Measurements from ENCODE around the gene EPHB4.

Gene EPHB4

DNA sequence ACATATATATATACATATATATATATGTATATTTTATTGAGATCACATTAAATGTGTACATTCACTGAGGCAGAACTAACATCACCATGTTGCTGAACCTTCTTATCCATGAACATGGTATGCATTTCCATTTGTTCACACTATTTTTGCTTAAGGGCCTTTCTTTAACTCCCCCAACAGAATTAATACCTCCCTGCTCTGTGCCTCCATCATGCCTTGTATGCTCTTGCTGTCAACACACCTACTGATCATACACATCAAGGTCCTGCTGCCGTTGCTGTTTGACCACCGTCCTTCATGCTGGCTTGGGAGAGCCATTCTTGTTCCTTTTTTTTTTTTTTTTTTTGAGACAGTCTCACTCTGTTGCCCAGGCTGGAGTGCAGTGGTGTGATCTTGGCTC, 43.5 kb downstream of the EPHB4 start:
- no peak overlapping the region for H3K4me3 ChIP-seq (ENCODE audit: low read depth, low read length, poor library complexity, severe bottlenecking)
- H3K27me3 ChIP-seq (ENCODE audit: insufficient read depth, low read length), result peaks cover 7% of the 10 kb centered on the region
- no peaks in the 10 kb centered on the region for H3K79me2 ChIP-seq (ENCODE audit: insufficient read depth, low read length)
- no peak overlapping the region for H3K9ac ChIP-seq (ENCODE audit: low read length)
- TF ChIP-seq, protein P1, sequence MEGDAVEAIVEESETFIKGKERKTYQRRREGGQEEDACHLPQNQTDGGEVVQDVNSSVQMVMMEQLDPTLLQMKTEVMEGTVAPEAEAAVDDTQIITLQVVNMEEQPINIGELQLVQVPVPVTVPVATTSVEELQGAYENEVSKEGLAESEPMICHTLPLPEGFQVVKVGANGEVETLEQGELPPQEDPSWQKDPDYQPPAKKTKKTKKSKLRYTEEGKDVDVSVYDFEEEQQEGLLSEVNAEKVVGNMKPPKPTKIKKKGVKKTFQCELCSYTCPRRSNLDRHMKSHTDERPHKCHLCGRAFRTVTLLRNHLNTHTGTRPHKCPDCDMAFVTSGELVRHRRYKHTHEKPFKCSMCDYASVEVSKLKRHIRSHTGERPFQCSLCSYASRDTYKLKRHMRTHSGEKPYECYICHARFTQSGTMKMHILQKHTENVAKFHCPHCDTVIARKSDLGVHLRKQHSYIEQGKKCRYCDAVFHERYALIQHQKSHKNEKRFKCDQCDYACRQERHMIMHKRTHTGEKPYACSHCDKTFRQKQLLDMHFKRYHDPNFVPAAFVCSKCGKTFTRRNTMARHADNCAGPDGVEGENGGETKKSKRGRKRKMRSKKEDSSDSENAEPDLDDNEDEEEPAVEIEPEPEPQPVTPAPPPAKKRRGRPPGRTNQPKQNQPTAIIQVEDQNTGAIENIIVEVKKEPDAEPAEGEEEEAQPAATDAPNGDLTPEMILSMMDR (IDR thresholded peaks at IDR 0.05; ENCODE audit: low read length), result no peak
- no peak for TF ChIP-seq EZH2 (IDR thresholded peaks at IDR 0.05; ENCODE audit: borderline replicate concordance, low read length)
- H3F3A ChIP-seq (ENCODE audit: insufficient read depth, low read length), result no peaks in the 10 kb centered on the region
- no peak overlapping the region for H3K4me2 ChIP-seq (ENCODE audit: low read length)
- no peaks in the 10 kb centered on the region for H4K20me1 ChIP-seq (ENCODE audit: insufficient read depth, low read length)
- no peaks in the 10 kb centered on the region for H3K9me3 ChIP-seq (ENCODE audit: low read length)
- H2AFZ ChIP-seq (ENCODE audit: low read length), result no peak overlapping the region
- H3K27ac ChIP-seq (ENCODE audit: low read depth, low read length, poor library complexity, severe bottlenecking), result no peak overlapping the region
- H3K4me1 ChIP-seq (ENCODE audit: insufficient read depth, low read length, severe bottlenecking), result no peaks in the 10 kb centered on the region
- H3K36me3 ChIP-seq (ENCODE audit: insufficient read depth, low read length), result no peaks in the 10 kb centered on the region
- no peaks in the 10 kb centered on the region for H3K9me2 ChIP-seq (ENCODE audit: low read depth, low read length)

DNA sequence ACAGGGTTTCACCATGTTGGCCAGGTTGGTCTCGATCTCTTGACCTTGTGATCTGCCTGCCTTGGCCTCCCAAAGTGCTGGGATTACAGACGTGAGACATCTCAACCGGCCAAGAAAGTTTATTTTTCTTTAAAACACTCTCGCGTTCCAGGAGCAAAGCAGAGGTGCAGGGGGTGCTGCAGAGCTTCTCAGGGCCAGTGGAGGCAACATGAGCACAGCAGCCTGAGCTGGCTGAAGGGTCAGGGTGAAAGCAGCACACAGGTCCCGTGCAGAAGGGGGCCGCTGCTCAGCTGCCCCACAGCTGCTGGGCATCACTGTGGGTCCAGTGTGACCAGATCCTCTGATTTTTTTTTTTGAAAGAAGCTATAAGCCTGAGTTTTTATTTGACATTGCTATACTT, 46.1 kb downstream of the EPHB4 start:
- TF ChIP-seq, protein P1 (IDR thresholded peaks at IDR 0.05; ENCODE audit: low read length), result no peak
- no peak for TF ChIP-seq EZH2 (IDR thresholded peaks at IDR 0.05; ENCODE audit: borderline replicate concordance, low read length)

DNA sequence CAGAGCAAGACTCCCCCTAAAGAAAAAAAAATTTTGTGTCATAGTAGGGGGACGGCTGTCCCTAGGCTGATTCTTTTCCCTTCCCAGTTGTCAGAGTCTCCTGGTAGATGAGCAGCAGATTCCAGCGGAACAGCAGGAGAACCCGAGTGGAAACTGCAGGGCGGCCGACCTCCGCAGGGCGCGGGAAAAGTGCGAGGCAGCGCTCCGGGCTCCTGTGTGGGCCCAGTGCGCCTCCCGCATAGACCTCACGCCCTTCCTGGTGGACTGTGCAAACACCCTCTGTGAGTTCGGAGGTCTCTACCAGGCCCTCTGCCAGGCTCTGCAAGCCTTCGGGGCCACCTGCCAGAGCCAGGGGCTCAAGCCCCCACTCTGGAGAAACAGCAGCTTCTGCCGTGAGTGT, 48.0 kb downstream of the EPHB4 start:
- TF ChIP-seq, protein P1 (IDR thresholded peaks at IDR 0.05; ENCODE audit: low read length), result no peak
- no peak for TF ChIP-seq EZH2 (IDR thresholded peaks at IDR 0.05; ENCODE audit: borderline replicate concordance, low read length)
- H3K9ac ChIP-seq (ENCODE audit: low read length), result no peak overlapping the region

More for the DNA sequence above, 46.1 kb downstream of the EPHB4 start:
- H3K9ac ChIP-seq (ENCODE audit: low read length), result no peak overlapping the region
- H3K4me1 ChIP-seq (ENCODE audit: insufficient read depth, low read length, severe bottlenecking), result no peaks in the 10 kb centered on the region
- peaks cover 7% of the 10 kb centered on the region; the same call in 1 of the 2 replicates for H3K27me3 ChIP-seq (ENCODE audit: insufficient read depth, low read length)
- H4K20me1 ChIP-seq (ENCODE audit: insufficient read depth, low read length), result no peaks in the 10 kb centered on the region
- no peaks in the 10 kb centered on the region for H3K79me2 ChIP-seq (ENCODE audit: insufficient read depth, low read length)
- no peaks in the 10 kb centered on the region for H3F3A ChIP-seq (ENCODE audit: insufficient read depth, low read length)
- no peaks in the 10 kb centered on the region for H3K9me2 ChIP-seq (ENCODE audit: low read depth, low read length)
- no peak overlapping the region for H3K4me2 ChIP-seq (ENCODE audit: low read length)
- H3K27ac ChIP-seq (ENCODE audit: low read depth, low read length, poor library complexity, severe bottlenecking), result no peak overlapping the region
- no peaks in the 10 kb centered on the region for H3K36me3 ChIP-seq (ENCODE audit: insufficient read depth, low read length)
- no peak overlapping the region for H2AFZ ChIP-seq (ENCODE audit: low read length)
- no peak overlapping the region for H3K4me3 ChIP-seq (ENCODE audit: low read depth, low read length, poor library complexity, severe bottlenecking)
- no peaks in the 10 kb centered on the region for H3K9me3 ChIP-seq (ENCODE audit: low read length)

More for the DNA sequence above, 48.0 kb downstream of the EPHB4 start:
- H3K36me3 ChIP-seq (ENCODE audit: insufficient read depth, low read length), result no peaks in the 10 kb centered on the region
- no peak overlapping the region for H3K4me2 ChIP-seq (ENCODE audit: low read length)
- H2AFZ ChIP-seq (ENCODE audit: low read length), result no peak overlapping the region
- H3K79me2 ChIP-seq (ENCODE audit: insufficient read depth, low read length), result no peaks in the 10 kb centered on the region
- no peaks in the 10 kb centered on the region for H3K4me1 ChIP-seq (ENCODE audit: insufficient read depth, low read length, severe bottlenecking)
- H3K27ac ChIP-seq (ENCODE audit: low read depth, low read length, poor library complexity, severe bottlenecking), result no peak overlapping the region
- H4K20me1 ChIP-seq (ENCODE audit: insufficient read depth, low read length), result no peaks in the 10 kb centered on the region
- H3K9me3 ChIP-seq (ENCODE audit: low read length), result no peaks in the 10 kb centered on the region
- H3K27me3 ChIP-seq (ENCODE audit: insufficient read depth, low read length), result peaks cover 10% of the 10 kb centered on the region; the same call in 1 of the 2 replicates
- no peaks in the 10 kb centered on the region for H3F3A ChIP-seq (ENCODE audit: insufficient read depth, low read length)
- H3K4me3 ChIP-seq (ENCODE audit: low read depth, low read length, poor library complexity, severe bottlenecking), result no peak overlapping the region
- H3K9me2 ChIP-seq (ENCODE audit: low read depth, low read length), result no peaks in the 10 kb centered on the region

All from OCI-LY1 (cell line).